Activated T-cell treated with anti-CD3 and anti-CD28 coated beads for 1 hour (primary cell): ENCODE measurements around the gene TCP11X1.
"Not testable (repeated sequence)": the region's sequence is repeated elsewhere in the genome, so short reads cannot be mapped to it uniquely, and the experiment has no call there.

Experiments used
- DNase-seq: peaks from one replicate; pipeline ENCODE4 v3.0.0-alpha.2; 2020; ENCODE audit warnings: low read depth

The TCP11X1 gene

GRCh38 chrX:102214986-102215385, at the start of gene TCP11X1:
Gene TCP11X1, plus strand, starts transcription at chrX:102215301.
- not testable (repeated sequence) for DNase-seq

- DNase-seq: no peak
These were observed 29.0 kb upstream of the TCP11X1 start for GRCh38 chrX:102185967-102186720.

- DNase-seq: not testable (repeated sequence)
These were observed 7.2 kb upstream of the TCP11X1 start for GRCh38 chrX:102207940-102208339.

GRCh38 chrX:102216497-102216896, 1.4 kb downstream of the TCP11X1 start:
- DNase-seq: not testable (repeated sequence)

GRCh38 chrX:102235678-102236077, 20.6 kb downstream of the TCP11X1 start:
- not testable (repeated sequence) for DNase-seq

- DNase-seq: not testable (repeated sequence)
These were observed 25.2 kb downstream of the TCP11X1 start for GRCh38 chrX:102240265-102240664.

- not testable (repeated sequence) for DNase-seq
These were observed 31.8 kb downstream of the TCP11X1 start, which contains the start of gene NXF2 for GRCh38 chrX:102246893-102247292. Gene NXF2, plus strand, starts transcription at chrX:102247167. Its CDS starts 59,912 bp downstream, at chrX:102307079.

- DNase-seq: not testable (repeated sequence)
These were observed 57.1 kb downstream of the TCP11X1 start for GRCh38 chrX:102272231-102272630.
